Measurements from ENCODE around the gene RESF1.

The RESF1 gene

GRCh38 chr12:31962076-31962475, 2.9 kb downstream of the RESF1 start:
- Histone ChIP-seq H2AFZ (ENCODE audit: low read length, unreplicated experiment) (no peak overlapping the region), H3K4me3 (ENCODE audit: low read depth, low read length) (no peak overlapping the region), H3K4me1 (ENCODE audit: control insufficient read depth, insufficient read depth, low read length, unreplicated experiment) (peaks cover 7% of the 10 kb centered on the region), H3K27ac (ENCODE audit: low read depth, low read length) (no peak overlapping the region), H3K27me3 (ENCODE audit: insufficient read depth, low read length) (no peaks in the 10 kb centered on the region), H3K36me3 (ENCODE audit: insufficient read depth, low read length) (peaks cover 11% of the 10 kb centered on the region), H3K79me2 (ENCODE audit: control insufficient read depth, insufficient read depth, low read length, unreplicated experiment) (peaks cover 33% of the 10 kb centered on the region)

- Histone ChIP-seq H3K4me1 (ENCODE audit: control insufficient read depth, insufficient read depth, low read length, unreplicated experiment) (peaks cover 7% of the 10 kb centered on the region), H3K4me3 (ENCODE audit: low read depth, low read length) (no peak overlapping the region), H3K27ac (ENCODE audit: low read depth, low read length) (no peak overlapping the region), H3K36me3 (ENCODE audit: insufficient read depth, low read length) (peaks cover 11% of the 10 kb centered on the region), H3K79me2 (ENCODE audit: control insufficient read depth, insufficient read depth, low read length, unreplicated experiment) (peaks cover 43% of the 10 kb centered on the region), H2AFZ (ENCODE audit: low read length, unreplicated experiment) (no peak overlapping the region), H3K27me3 (ENCODE audit: insufficient read depth, low read length) (no peaks in the 10 kb centered on the region)
Measured at GRCh38 chr12:31964280-31964679, 5.1 kb downstream of the RESF1 start.

GRCh38 chr12:31965090-31965489, 5.9 kb downstream of the RESF1 start:
- Histone ChIP-seq H3K79me2 (ENCODE audit: control insufficient read depth, insufficient read depth, low read length, unreplicated experiment) (peaks cover 43% of the 10 kb centered on the region), H3K4me3 (ENCODE audit: low read depth, low read length) (no peak overlapping the region), H3K4me1 (ENCODE audit: control insufficient read depth, insufficient read depth, low read length, unreplicated experiment) (peaks cover 7% of the 10 kb centered on the region), H3K27ac (ENCODE audit: low read depth, low read length) (no peak overlapping the region), H3K36me3 (ENCODE audit: insufficient read depth, low read length) (peaks cover 11% of the 10 kb centered on the region), H3K27me3 (ENCODE audit: insufficient read depth, low read length) (no peaks in the 10 kb centered on the region), H2AFZ (ENCODE audit: low read length, unreplicated experiment) (no peak overlapping the region)

- peaks cover 32% of the 10 kb centered on the region for H3K79me2 ChIP-seq (ENCODE audit: control insufficient read depth, insufficient read depth, low read length, unreplicated experiment)
- H2AFZ ChIP-seq (ENCODE audit: low read length, unreplicated experiment): no peak overlapping the region
- H3K36me3 ChIP-seq (ENCODE audit: insufficient read depth, low read length): peaks cover 23% of the 10 kb centered on the region
- H3K4me1 ChIP-seq (ENCODE audit: control insufficient read depth, insufficient read depth, low read length, unreplicated experiment): no peaks in the 10 kb centered on the region
- no peak overlapping the region for H3K27ac ChIP-seq (ENCODE audit: low read depth, low read length)
- H3K4me3 ChIP-seq (ENCODE audit: low read depth, low read length): no peak overlapping the region
- H3K27me3 ChIP-seq (ENCODE audit: insufficient read depth, low read length): no peaks in the 10 kb centered on the region
Measured at GRCh38 chr12:31966558-31967205, 7.5 kb downstream of the RESF1 start.

GRCh38 chr12:31967539-31967938, 8.3 kb downstream of the RESF1 start:
- peaks cover 29% of the 10 kb centered on the region for H3K79me2 ChIP-seq (ENCODE audit: control insufficient read depth, insufficient read depth, low read length, unreplicated experiment)
- peaks cover 29% of the 10 kb centered on the region for H3K36me3 ChIP-seq (ENCODE audit: insufficient read depth, low read length)
- no peak overlapping the region for H3K4me3 ChIP-seq (ENCODE audit: low read depth, low read length)
- no peak overlapping the region for H3K27ac ChIP-seq (ENCODE audit: low read depth, low read length)
- H3K27me3 ChIP-seq (ENCODE audit: insufficient read depth, low read length): no peaks in the 10 kb centered on the region
- H2AFZ ChIP-seq (ENCODE audit: low read length, unreplicated experiment): no peak overlapping the region
- H3K4me1 ChIP-seq (ENCODE audit: control insufficient read depth, insufficient read depth, low read length, unreplicated experiment): no peaks in the 10 kb centered on the region

GRCh38 chr12:31970199-31970598, 11.0 kb downstream of the RESF1 start:
- Histone ChIP-seq H3K79me2 (ENCODE audit: control insufficient read depth, insufficient read depth, low read length, unreplicated experiment) (peaks cover 28% of the 10 kb centered on the region), H3K27me3 (ENCODE audit: insufficient read depth, low read length) (no peaks in the 10 kb centered on the region), H3K4me3 (ENCODE audit: low read depth, low read length) (no peak overlapping the region), H3K36me3 (ENCODE audit: insufficient read depth, low read length) (peaks cover 31% of the 10 kb centered on the region), H2AFZ (ENCODE audit: low read length, unreplicated experiment) (no peak overlapping the region), H3K4me1 (ENCODE audit: control insufficient read depth, insufficient read depth, low read length, unreplicated experiment) (no peaks in the 10 kb centered on the region), H3K27ac (ENCODE audit: low read depth, low read length) (no peak overlapping the region)

- H3K4me1 ChIP-seq (ENCODE audit: control insufficient read depth, insufficient read depth, low read length, unreplicated experiment): no peaks in the 10 kb centered on the region
- peaks cover 40% of the 10 kb centered on the region for H3K36me3 ChIP-seq (ENCODE audit: insufficient read depth, low read length)
- H3K4me3 ChIP-seq (ENCODE audit: low read depth, low read length): no peak overlapping the region
- no peak overlapping the region for H3K27ac ChIP-seq (ENCODE audit: low read depth, low read length)
- no peak overlapping the region for H2AFZ ChIP-seq (ENCODE audit: low read length, unreplicated experiment)
- no peaks in the 10 kb centered on the region for H3K27me3 ChIP-seq (ENCODE audit: insufficient read depth, low read length)
- H3K79me2 ChIP-seq (ENCODE audit: control insufficient read depth, insufficient read depth, low read length, unreplicated experiment): peaks cover 5% of the 10 kb centered on the region
Measured at GRCh38 chr12:31973818-31974217, 14.6 kb downstream of the RESF1 start.

GRCh38 chr12:31974673-31975072, 15.5 kb downstream of the RESF1 start:
- Histone ChIP-seq H3K79me2 (ENCODE audit: control insufficient read depth, insufficient read depth, low read length, unreplicated experiment) (no peaks in the 10 kb centered on the region), H3K36me3 (ENCODE audit: insufficient read depth, low read length) (peaks cover 40% of the 10 kb centered on the region), H3K27me3 (ENCODE audit: insufficient read depth, low read length) (no peaks in the 10 kb centered on the region), H3K4me3 (ENCODE audit: low read depth, low read length) (no peak overlapping the region), H3K4me1 (ENCODE audit: control insufficient read depth, insufficient read depth, low read length, unreplicated experiment) (no peaks in the 10 kb centered on the region), H2AFZ (ENCODE audit: low read length, unreplicated experiment) (no peak overlapping the region), H3K27ac (ENCODE audit: low read depth, low read length) (no peak overlapping the region)

GRCh38 chr12:31984806-31985591, 25.8 kb downstream of the RESF1 start:
- H3K27me3 ChIP-seq (ENCODE audit: insufficient read depth, low read length): no peaks in the 10 kb centered on the region
- H3K79me2 ChIP-seq (ENCODE audit: control insufficient read depth, insufficient read depth, low read length, unreplicated experiment): no peaks in the 10 kb centered on the region
- no peaks in the 10 kb centered on the region for H3K4me1 ChIP-seq (ENCODE audit: control insufficient read depth, insufficient read depth, low read length, unreplicated experiment)
- H3K4me3 ChIP-seq (ENCODE audit: low read depth, low read length): no peak overlapping the region
- no peak overlapping the region for H2AFZ ChIP-seq (ENCODE audit: low read length, unreplicated experiment)
- peaks cover 22% of the 10 kb centered on the region for H3K36me3 ChIP-seq (ENCODE audit: insufficient read depth, low read length)
- H3K27ac ChIP-seq (ENCODE audit: low read depth, low read length): no peak overlapping the region

GRCh38 chr12:31985832-31986231, 26.6 kb downstream of the RESF1 start:
- no peaks in the 10 kb centered on the region for H3K79me2 ChIP-seq (ENCODE audit: control insufficient read depth, insufficient read depth, low read length, unreplicated experiment)

More at GRCh38 chr12:31985832-31986231, 26.6 kb downstream of the RESF1 start:
- no peaks in the 10 kb centered on the region for H3K4me1 ChIP-seq (ENCODE audit: control insufficient read depth, insufficient read depth, low read length, unreplicated experiment)
- H3K4me3 ChIP-seq (ENCODE audit: low read depth, low read length): no peak overlapping the region
- H3K27ac ChIP-seq (ENCODE audit: low read depth, low read length): no peak overlapping the region
- H3K27me3 ChIP-seq (ENCODE audit: insufficient read depth, low read length): no peaks in the 10 kb centered on the region
- H3K36me3 ChIP-seq (ENCODE audit: insufficient read depth, low read length): peaks cover 17% of the 10 kb centered on the region
- no peak overlapping the region for H2AFZ ChIP-seq (ENCODE audit: low read length, unreplicated experiment)

Data from ACC112 (cell line).